Measurements from ENCODE around the gene KCNQ5. TPM values are rescaled to one million over a fixed set of nuclear protein-coding genes. Genes with fewer than 3 reads are reported as not detected.

Gene KCNQ5
- total RNA-seq, 1 experiment from 2014 or later = 17.8 TPM

GRCh38 chr6:72715119-72715518, 93.3 kb downstream of the KCNQ5 start:
- TF ChIP-seq CTCF (conservative IDR thresholded peaks at IDR 0.05; ENCODE audit: low read depth, low read length) (no peak), EZH2 (IDR thresholded peaks at IDR 0.05; ENCODE audit: borderline replicate concordance, low read depth, low read length, poor library complexity, severe bottlenecking) (no peak)
- intact Hi-C loops (cut with micrococcal nuclease; ENCODE audit: unreplicated experiment) = no loop called here

GRCh38 chr6:72716916-72717315, 95.1 kb downstream of the KCNQ5 start:
- no TSS peak for BruUV-seq (replicated peaks)
- Histone ChIP-seq H3K27ac (ENCODE audit: low read depth, low read length, poor library complexity, severe bottlenecking) (no peak overlapping the region), H3K4me3 (ENCODE audit: low read depth, low read length, poor library complexity, severe bottlenecking) (no peak overlapping the region), H3K27me3 (replicated peaks; ENCODE audit: insufficient read depth, low read depth, low read length, poor library complexity) (no peaks in the 10 kb centered on the region), H3K36me3 (ENCODE audit: insufficient read depth, low read length, poor library complexity, severe bottlenecking) (no peaks in the 10 kb centered on the region), H3K4me1 (ENCODE audit: insufficient read depth, low read length, poor library complexity, severe bottlenecking) (peaks cover 13% of the 10 kb centered on the region), H3K9me3 (ENCODE audit: low read depth, low read length, poor library complexity, severe bottlenecking) (no peaks in the 10 kb centered on the region)
- POLR2A ChIA-PET (ENCODE audit: low non-redundant PET) = no interaction called here
- intact Hi-C loops (cut with micrococcal nuclease; ENCODE audit: unreplicated experiment) = no loop called here
- TF ChIP-seq CTCF (conservative IDR thresholded peaks at IDR 0.05; ENCODE audit: low read depth, low read length) (no peak), EZH2 (IDR thresholded peaks at IDR 0.05; ENCODE audit: borderline replicate concordance, low read depth, low read length, poor library complexity, severe bottlenecking) (no peak)
- CTCF ChIA-PET = no interaction called here
- DNase-seq (ENCODE audit: low spot score) = peak; percentile 50

More at GRCh38 chr6:72715119-72715518, 93.3 kb downstream of the KCNQ5 start:
- Histone ChIP-seq H3K9me3 (ENCODE audit: low read depth, low read length, poor library complexity, severe bottlenecking) (peaks cover 4% of the 10 kb centered on the region), H3K4me1 (ENCODE audit: insufficient read depth, low read length, poor library complexity, severe bottlenecking) (peaks cover 13% of the 10 kb centered on the region), H3K27ac (ENCODE audit: low read depth, low read length, poor library complexity, severe bottlenecking) (no peak overlapping the region), H3K27me3 (replicated peaks; ENCODE audit: insufficient read depth, low read depth, low read length, poor library complexity) (no peaks in the 10 kb centered on the region), H3K4me3 (ENCODE audit: low read depth, low read length, poor library complexity, severe bottlenecking) (no peak overlapping the region), H3K36me3 (ENCODE audit: insufficient read depth, low read length, poor library complexity, severe bottlenecking) (no peaks in the 10 kb centered on the region)
- DNase-seq (ENCODE audit: low spot score) = no peak
- no TSS peak for BruUV-seq (replicated peaks)
- POLR2A ChIA-PET (ENCODE audit: low non-redundant PET) = no interaction called here
- CTCF ChIA-PET = no interaction called here

- TF ChIP-seq CTCF (conservative IDR thresholded peaks at IDR 0.05; ENCODE audit: low read depth, low read length) = no peak
- TF ChIP-seq EZH2 (IDR thresholded peaks at IDR 0.05; ENCODE audit: borderline replicate concordance, low read depth, low read length, poor library complexity, severe bottlenecking) = no peak
- no peaks in the 10 kb centered on the region for H3K36me3 ChIP-seq (ENCODE audit: insufficient read depth, low read length, poor library complexity, severe bottlenecking)
- no peak overlapping the region for H3K4me3 ChIP-seq (ENCODE audit: low read depth, low read length, poor library complexity, severe bottlenecking)
- CTCF ChIA-PET = interaction anchor here (0.7 kb wide), 1 partner anchor 124 kb away, joined by 3 read pairs; no protein-coding TSS in a partner anchor
- H3K27ac ChIP-seq (ENCODE audit: low read depth, low read length, poor library complexity, severe bottlenecking) = no peak overlapping the region
- POLR2A ChIA-PET (ENCODE audit: low non-redundant PET) = no interaction called here
- no TSS peak for BruUV-seq (replicated peaks)
- DNase-seq (ENCODE audit: low spot score) = no peak
- no peaks in the 10 kb centered on the region for H3K27me3 ChIP-seq (replicated peaks; ENCODE audit: insufficient read depth, low read depth, low read length, poor library complexity)
- H3K4me1 ChIP-seq (ENCODE audit: insufficient read depth, low read length, poor library complexity, severe bottlenecking) = peaks cover 15% of the 10 kb centered on the region
- no peaks in the 10 kb centered on the region for H3K9me3 ChIP-seq (ENCODE audit: low read depth, low read length, poor library complexity, severe bottlenecking)
- intact Hi-C loops (cut with micrococcal nuclease; ENCODE audit: unreplicated experiment) = no loop called here
Measured at GRCh38 chr6:72720464-72720863, 98.6 kb downstream of the KCNQ5 start.
